Mammary epithelial cell (primary cell): Measurements from ENCODE around the gene DOCK2.

Source experiments
- EZH2 ChIP-seq: IDR thresholded peaks from 2 replicates; pipeline ENCODE4 v1.6.1; 2012; ENCODE audit warnings: low read length, inconsistent platforms, borderline replicate concordance
- TF ChIP-seq, protein P1 (sequence below), 2 donors: IDR thresholded peaks in 1 of 2; conservative IDR thresholded peaks in 1 of 2; 2 replicates each; pipeline ENCODE4 v1.5.1; 2011 to 2012; ENCODE audit warnings: inconsistent platforms in 2 of 2, low read length in 2 of 2, mild to moderate bottlenecking in 2 of 2, control low read depth in 1 of 2, low read depth in 1 of 2; ENCODE audit not compliant: insufficient read depth in 1 of 2; ENCODE audit errors: extremely low read depth in 1 of 2

DNA sequence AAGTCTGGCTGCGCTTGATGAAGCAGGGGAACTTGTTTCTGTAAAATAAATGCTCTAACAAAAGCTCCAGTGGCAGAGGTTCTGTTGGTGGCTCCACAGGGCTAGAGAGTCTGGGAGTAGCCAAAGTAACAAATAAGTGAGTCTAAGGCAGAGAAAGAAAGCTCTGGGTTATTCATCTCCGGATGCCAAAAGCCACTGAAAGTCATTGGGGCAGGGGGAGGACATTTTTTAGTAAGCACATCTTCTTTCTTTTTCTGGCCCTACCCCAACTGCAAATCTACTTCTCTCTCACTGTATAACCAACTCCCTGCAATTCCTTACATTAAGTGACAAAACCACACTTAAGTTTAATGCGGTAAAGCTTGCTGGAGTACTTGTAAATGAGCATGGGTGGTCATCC, 201.6 kb downstream of the DOCK2 start:
- TF ChIP-seq EZH2 = no peak
- TF ChIP-seq, protein P1, sequence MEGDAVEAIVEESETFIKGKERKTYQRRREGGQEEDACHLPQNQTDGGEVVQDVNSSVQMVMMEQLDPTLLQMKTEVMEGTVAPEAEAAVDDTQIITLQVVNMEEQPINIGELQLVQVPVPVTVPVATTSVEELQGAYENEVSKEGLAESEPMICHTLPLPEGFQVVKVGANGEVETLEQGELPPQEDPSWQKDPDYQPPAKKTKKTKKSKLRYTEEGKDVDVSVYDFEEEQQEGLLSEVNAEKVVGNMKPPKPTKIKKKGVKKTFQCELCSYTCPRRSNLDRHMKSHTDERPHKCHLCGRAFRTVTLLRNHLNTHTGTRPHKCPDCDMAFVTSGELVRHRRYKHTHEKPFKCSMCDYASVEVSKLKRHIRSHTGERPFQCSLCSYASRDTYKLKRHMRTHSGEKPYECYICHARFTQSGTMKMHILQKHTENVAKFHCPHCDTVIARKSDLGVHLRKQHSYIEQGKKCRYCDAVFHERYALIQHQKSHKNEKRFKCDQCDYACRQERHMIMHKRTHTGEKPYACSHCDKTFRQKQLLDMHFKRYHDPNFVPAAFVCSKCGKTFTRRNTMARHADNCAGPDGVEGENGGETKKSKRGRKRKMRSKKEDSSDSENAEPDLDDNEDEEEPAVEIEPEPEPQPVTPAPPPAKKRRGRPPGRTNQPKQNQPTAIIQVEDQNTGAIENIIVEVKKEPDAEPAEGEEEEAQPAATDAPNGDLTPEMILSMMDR (conservative IDR thresholded peaks at IDR 0.05 in 1 of 2, IDR thresholded peaks at IDR 0.05 in 1 of 2; ENCODE audit: extremely low read depth in 1 of 2, insufficient read depth in 1 of 2, low read depth in 1 of 2, low read length in 2 of 2) = no peak
